ENCODE data around the gene PAPPA2.

PAPPA2 gene

GRCh38 chr1:176604461-176604860, 141.5 kb downstream of the PAPPA2 start:
- Histone ChIP-seq H3K4me1 (ENCODE audit: insufficient read depth, low read length, severe bottlenecking) (no peaks in the 10 kb centered on the region), H4K20me1 (ENCODE audit: insufficient read depth, low read length) (no peaks in the 10 kb centered on the region), H3K9ac (ENCODE audit: low read length) (no peak overlapping the region), H3K4me3 (ENCODE audit: low read depth, low read length, poor library complexity, severe bottlenecking) (no peak overlapping the region), H3K79me2 (ENCODE audit: insufficient read depth, low read length) (no peaks in the 10 kb centered on the region), H3K9me2 (ENCODE audit: low read depth, low read length) (no peaks in the 10 kb centered on the region), H3K4me2 (ENCODE audit: low read length) (no peak overlapping the region), H3F3A (ENCODE audit: insufficient read depth, low read length) (no peaks in the 10 kb centered on the region), H2AFZ (ENCODE audit: low read length) (no peak overlapping the region), H3K9me3 (ENCODE audit: low read length) (no peaks in the 10 kb centered on the region), H3K36me3 (ENCODE audit: insufficient read depth, low read length) (no peaks in the 10 kb centered on the region), H3K27me3 (ENCODE audit: insufficient read depth, low read length) (no peaks in the 10 kb centered on the region), H3K27ac (ENCODE audit: low read depth, low read length, poor library complexity, severe bottlenecking) (no peak overlapping the region)
- TF ChIP-seq CTCF (IDR thresholded peaks at IDR 0.05; ENCODE audit: low read length) (no peak), EZH2 (IDR thresholded peaks at IDR 0.05; ENCODE audit: borderline replicate concordance, low read length) (no peak)

DNA sequence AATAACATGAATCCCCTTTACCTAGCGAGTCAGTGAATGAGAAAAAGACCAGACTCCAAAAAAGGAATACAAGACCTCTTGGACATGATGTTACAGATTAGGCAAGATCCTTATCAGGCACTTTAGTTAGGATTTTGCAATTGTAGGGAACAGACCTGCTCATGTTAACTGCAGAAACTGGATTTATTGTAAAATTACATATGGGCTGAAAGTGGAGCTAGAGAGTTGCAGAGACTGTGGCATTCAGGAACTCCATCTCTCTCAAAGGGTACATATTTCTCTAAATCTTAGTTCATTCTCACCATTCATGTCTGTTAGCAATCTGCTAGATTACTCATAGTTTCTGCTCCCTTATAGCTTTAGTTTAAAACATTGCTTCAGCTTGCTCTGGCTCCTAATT, 142.2 kb downstream of the PAPPA2 start:
- H3K9me2 ChIP-seq (ENCODE audit: low read depth, low read length): no peaks in the 10 kb centered on the region
- H3F3A ChIP-seq (ENCODE audit: insufficient read depth, low read length): no peaks in the 10 kb centered on the region
- no peaks in the 10 kb centered on the region for H4K20me1 ChIP-seq (ENCODE audit: insufficient read depth, low read length)
- no peaks in the 10 kb centered on the region for H3K9me3 ChIP-seq (ENCODE audit: low read length)
- H3K9ac ChIP-seq (ENCODE audit: low read length): no peak overlapping the region
- TF ChIP-seq CTCF (IDR thresholded peaks at IDR 0.05; ENCODE audit: low read length) (no peak), EZH2 (IDR thresholded peaks at IDR 0.05; ENCODE audit: borderline replicate concordance, low read length) (no peak)
- H3K4me1 ChIP-seq (ENCODE audit: insufficient read depth, low read length, severe bottlenecking): no peaks in the 10 kb centered on the region
- no peak overlapping the region for H3K27ac ChIP-seq (ENCODE audit: low read depth, low read length, poor library complexity, severe bottlenecking)
- no peaks in the 10 kb centered on the region for H3K27me3 ChIP-seq (ENCODE audit: insufficient read depth, low read length)
- no peaks in the 10 kb centered on the region for H3K79me2 ChIP-seq (ENCODE audit: insufficient read depth, low read length)
- H3K4me2 ChIP-seq (ENCODE audit: low read length): no peak overlapping the region
- no peak overlapping the region for H3K4me3 ChIP-seq (ENCODE audit: low read depth, low read length, poor library complexity, severe bottlenecking)
- no peaks in the 10 kb centered on the region for H3K36me3 ChIP-seq (ENCODE audit: insufficient read depth, low read length)
- H2AFZ ChIP-seq (ENCODE audit: low read length): no peak overlapping the region

DNA sequence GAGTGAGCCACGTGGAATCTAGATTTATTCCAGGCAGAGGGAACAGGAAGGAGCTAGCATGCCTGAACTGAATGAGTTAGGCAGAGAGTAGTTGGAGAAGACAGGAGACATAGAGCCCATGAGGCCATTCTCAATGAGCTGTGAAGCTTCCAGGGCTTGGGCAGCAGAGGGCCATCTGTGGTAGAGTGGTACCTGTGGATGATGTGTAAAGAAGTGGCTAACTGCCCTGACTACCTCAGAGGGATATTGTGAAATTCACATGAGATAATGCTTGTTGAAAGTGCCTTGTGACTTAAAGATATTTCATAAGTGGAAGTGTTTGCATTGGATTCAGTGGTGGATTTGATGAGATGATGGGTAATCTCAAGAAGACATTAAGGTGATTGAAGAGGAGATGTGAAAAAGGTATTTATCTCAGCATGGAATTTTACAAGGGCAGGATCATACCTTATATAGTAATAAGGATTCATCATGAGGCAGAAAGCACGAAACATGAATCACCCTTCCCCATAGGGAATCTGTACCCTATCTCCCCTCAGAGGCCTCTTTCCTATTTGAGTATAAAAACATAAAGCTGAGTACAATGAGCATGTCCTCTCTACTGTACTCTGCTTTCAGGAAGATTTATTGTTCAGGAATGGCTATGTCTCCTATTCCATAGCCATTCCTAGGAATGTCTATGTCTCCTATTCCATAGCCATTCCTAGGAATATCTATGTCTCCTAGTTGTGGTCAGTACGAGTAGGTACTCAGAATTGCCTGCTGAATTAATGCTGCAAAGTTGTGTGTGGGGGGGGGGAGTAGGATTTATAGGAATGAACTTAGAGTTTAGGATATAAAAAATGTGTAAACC, 146.8 kb downstream of the PAPPA2 start:
- H3K27me3 ChIP-seq (ENCODE audit: insufficient read depth, low read length): no peaks in the 10 kb centered on the region
- no peak overlapping the region for H3K4me3 ChIP-seq (ENCODE audit: low read depth, low read length, poor library complexity, severe bottlenecking)
- no peaks in the 10 kb centered on the region for H4K20me1 ChIP-seq (ENCODE audit: insufficient read depth, low read length)
- no peak overlapping the region for H3K4me2 ChIP-seq (ENCODE audit: low read length)
- no peaks in the 10 kb centered on the region for H3K9me2 ChIP-seq (ENCODE audit: low read depth, low read length)
- H3K36me3 ChIP-seq (ENCODE audit: insufficient read depth, low read length): no peaks in the 10 kb centered on the region
- no peaks in the 10 kb centered on the region for H3F3A ChIP-seq (ENCODE audit: insufficient read depth, low read length)
- no peaks in the 10 kb centered on the region for H3K4me1 ChIP-seq (ENCODE audit: insufficient read depth, low read length, severe bottlenecking)
- H2AFZ ChIP-seq (ENCODE audit: low read length): no peak overlapping the region
- TF ChIP-seq CTCF (IDR thresholded peaks at IDR 0.05; ENCODE audit: low read length) (no peak), EZH2 (IDR thresholded peaks at IDR 0.05; ENCODE audit: borderline replicate concordance, low read length) (no peak)
- H3K9me3 ChIP-seq (ENCODE audit: low read length): no peaks in the 10 kb centered on the region
- H3K27ac ChIP-seq (ENCODE audit: low read depth, low read length, poor library complexity, severe bottlenecking): no peak overlapping the region
- H3K79me2 ChIP-seq (ENCODE audit: insufficient read depth, low read length): no peaks in the 10 kb centered on the region
- H3K9ac ChIP-seq (ENCODE audit: low read length): no peak overlapping the region
